Left lung (tissue), 10 donors: Measurements from ENCODE around the gene C1orf116. TPM values are rescaled to one million over a fixed set of nuclear protein-coding genes. Genes with fewer than 3 reads are reported as not detected.

Experiments
- ATAC-seq: fragments of 200-7000 bp; cut with Tn5 transposase; one replicate; pipeline ENCODE4 v1.9.1; 2020; ENCODE audit warnings: moderate library complexity
- DNase-seq, 4 donors: peaks; one replicate each; pipeline ENCODE4 v3.0.0-alpha.2; 2013 to 2020
- H3K27ac ChIP-seq, 2 donors: fragments of 200-600 bp; sonication (generic) in 1 of 2; one replicate each; pipeline versions ENCODE4 v1.5.0 to v1.8.0; 2020 to 2021
- H3K27me3 ChIP-seq, 2 donors: fragments of 200-600 bp; sonication (generic) in 1 of 2; one replicate each; pipeline versions ENCODE4 v1.5.0 to v1.8.0; 2020 to 2021
- H3K36me3 ChIP-seq, 2 donors: fragments of 200-600 bp; sonication (generic) in 1 of 2; one replicate each; pipeline versions ENCODE4 v1.5.0 to v1.8.0; 2020 to 2021
- H3K4me1 ChIP-seq, 2 donors: fragments of 200-600 bp; one replicate each; pipeline ENCODE4 v1.8.0; 2021
- H3K4me3 ChIP-seq, 2 donors: fragments of 200-600 bp; sonication (generic) in 1 of 2; one replicate each; pipeline versions ENCODE4 v1.5.0 to v1.8.0; 2020 to 2021; ENCODE audit warnings: mild to moderate bottlenecking in 1 of 2
- H3K9me3 ChIP-seq, 2 donors: fragments of 200-600 bp; sonication (generic) in 1 of 2; one replicate each; pipeline versions ENCODE4 v1.5.0 to v1.8.0; 2020 to 2021
- CTCF ChIP-seq, 2 donors: fragments of 200-600 bp; sonication (generic) in 1 of 2; IDR thresholded peaks; one replicate each; pipeline versions ENCODE4 v1.5.0 to v1.8.0; 2021; ENCODE audit warnings: antibody characterized with exemption in 2 of 2
- intact Hi-C, 2 donors: fragments of 100-400 bp; cut with DNase I; formaldehyde crosslinking; loops; one replicate each; pipeline versions ENCODE4 v1.11.2 to v1.14.2; 2022
- polyA plus RNA-seq, 6 donors: library from polyadenylated mRNA; unstranded; fragments of 120-200 nt; gene quantifications; one replicate each; pipeline ENCODE4 v1.2.1, GENCODE V29; 2013; ENCODE audit not compliant: insufficient read length in 6 of 6
- total RNA-seq, 2 donors: library from RNA; stranded (reverse); fragmentation: NEBNext Ultra II Directional; extraction: Animal tissue kit (Norgen Biotek cat#: 25700); gene quantifications; one replicate each; pipeline ENCODE4 v1.2.1, GENCODE V29; 2021
- donor health status: DM: no; HTN: yes; CAD: no.
- donor health status: DM: no; HTN: no; CAD: no.

Gene C1orf116
- total and polyA plus RNA-seq, 8 donors: 27.1 to 212 (median 41.4) TPM

- DNase-seq: no peak
- no peak for TF ChIP-seq CTCF (IDR thresholded peaks at IDR 0.05)
- intact Hi-C loops: no loop called here
- Histone ChIP-seq H3K4me1 (peaks cover under 1 to 25% of the 10 kb centered on the region in 2 donors), H3K36me3 (peaks cover 0 to 9% of the 10 kb centered on the region in 2 donors), H3K27me3 (no peaks in the 10 kb centered on the region), H3K4me3 (no peak overlapping the region), H3K27ac (peak overlapping the region in 1 of 2 donors; percentile 16), H3K9me3 (no peaks in the 10 kb centered on the region)
- ATAC-seq: no peak
These were observed 13.8 kb downstream of the C1orf116 start for GRCh38 chr1:207018707-207019106.

GRCh38 chr1:207017615-207018559, 14.7 kb downstream of the C1orf116 start:
- TF ChIP-seq CTCF (IDR thresholded peaks at IDR 0.05): no peak
- Histone ChIP-seq H3K4me3 (no peak overlapping the region), H3K27me3 (no peaks in the 10 kb centered on the region), H3K27ac (peak overlapping the region in 1 of 2 donors; percentile 11), H3K36me3 (peaks cover 0 to 6% of the 10 kb centered on the region in 2 donors), H3K4me1 (peaks cover 0 to 20% of the 10 kb centered on the region in 2 donors), H3K9me3 (no peaks in the 10 kb centered on the region)
- ATAC-seq (peak; percentile 51), DNase-seq (peak in 1 of 4 donors; percentile 63)
- intact Hi-C loops: no loop called here

- no peak for TF ChIP-seq CTCF (IDR thresholded peaks at IDR 0.05)
- DNase-seq (no peak), ATAC-seq (no peak)
- intact Hi-C loops: no loop called here
- H3K27ac ChIP-seq: no peak overlapping the region
- H3K27me3 ChIP-seq: no peaks in the 10 kb centered on the region
- H3K4me3 ChIP-seq: no peak overlapping the region
- peaks cover 0 to 6% of the 10 kb centered on the region in 2 donors for H3K4me1 ChIP-seq
- H3K9me3 ChIP-seq: no peaks in the 10 kb centered on the region
- H3K36me3 ChIP-seq: no peaks in the 10 kb centered on the region
These were observed 16.8 kb downstream of the C1orf116 start for GRCh38 chr1:207015791-207016190.

- intact Hi-C loops: no loop called here
- no peaks in the 10 kb centered on the region for H3K36me3 ChIP-seq
- DNase-seq (no peak), ATAC-seq (no peak)
- H3K9me3 ChIP-seq: no peaks in the 10 kb centered on the region
- peaks cover 0 to 4% of the 10 kb centered on the region in 2 donors for H3K4me1 ChIP-seq
- no peak overlapping the region for H3K4me3 ChIP-seq
- no peaks in the 10 kb centered on the region for H3K27me3 ChIP-seq
- no peak for TF ChIP-seq CTCF (IDR thresholded peaks at IDR 0.05)
- no peak overlapping the region for H3K27ac ChIP-seq
These were observed 17.8 kb downstream of the C1orf116 start for GRCh38 chr1:207014728-207015127.

- no peak overlapping the region for H3K27ac ChIP-seq
- intact Hi-C loops: no loop called here
- TF ChIP-seq CTCF (IDR thresholded peaks at IDR 0.05): no peak
- H3K36me3 ChIP-seq: no peaks in the 10 kb centered on the region
- H3K4me3 ChIP-seq: no peak overlapping the region
- H3K4me1 ChIP-seq: peaks cover 0 to 4% of the 10 kb centered on the region in 2 donors
- DNase-seq (no peak), ATAC-seq (no peak)
- H3K9me3 ChIP-seq: no peaks in the 10 kb centered on the region
- no peaks in the 10 kb centered on the region for H3K27me3 ChIP-seq
These were observed 19.1 kb downstream of the C1orf116 start for GRCh38 chr1:207013321-207014085.
